HTERT RPE-1 (cell line): ENCODE measurements around the gene FBXO34.
"Not testable (repeated sequence)": the region's sequence is repeated elsewhere in the genome, so short reads cannot be mapped to it uniquely, and the experiment has no call there.

ENCODE experiments used
- in situ Hi-C: fragments of 300-500 bp; cut with MboI; formaldehyde crosslinking; loops from 4 replicates; pipeline ENCODE4 v1.14.3; 2020; ENCODE audit warnings: low sequenced_read_pairs

FBXO34 gene

GRCh38 chr14:55344582-55345163, 73.5 kb downstream of the FBXO34 start:
- in situ Hi-C loops: not testable (repeated sequence)

GRCh38 chr14:55347040-55347439, 75.8 kb downstream of the FBXO34 start:
- in situ Hi-C loops: no loop called here

GRCh38 chr14:55347748-55348147, 76.5 kb downstream of the FBXO34 start:
- in situ Hi-C loops: no loop called here

- in situ Hi-C loops: no loop called here
These were observed 77.7 kb downstream of the FBXO34 start for GRCh38 chr14:55348766-55349453.

GRCh38 chr14:55349565-55349964, 78.3 kb downstream of the FBXO34 start:
- in situ Hi-C loops: no loop called here

- in situ Hi-C loops: no loop called here
These were observed 79.2 kb downstream of the FBXO34 start for GRCh38 chr14:55350461-55350860.

GRCh38 chr14:55351111-55351510, 79.9 kb downstream of the FBXO34 start:
- in situ Hi-C loops: no loop called here

GRCh38 chr14:55352201-55352600, 81.0 kb downstream of the FBXO34 start:
- in situ Hi-C loops: no loop called here

- in situ Hi-C loops: no loop called here
These were observed 82.7 kb downstream of the FBXO34 start for GRCh38 chr14:55353686-55354467.

GRCh38 chr14:55354500-55354899, 83.3 kb downstream of the FBXO34 start:
- in situ Hi-C loops: no loop called here

- in situ Hi-C loops: no loop called here
These were observed 84.7 kb downstream of the FBXO34 start for GRCh38 chr14:55355922-55356321.

- in situ Hi-C loops: no loop called here
These were observed 85.7 kb downstream of the FBXO34 start for GRCh38 chr14:55356913-55357312.

- in situ Hi-C loops: no loop called here
These were observed 88.1 kb downstream of the FBXO34 start for GRCh38 chr14:55359307-55359706.

GRCh38 chr14:55361190-55361589, 90.0 kb downstream of the FBXO34 start:
- in situ Hi-C loops: no loop called here

- in situ Hi-C loops: no loop called here
These were observed 95.0 kb downstream of the FBXO34 start for GRCh38 chr14:55366271-55366670.

GRCh38 chr14:55370883-55371455, 99.7 kb downstream of the FBXO34 start:
- in situ Hi-C loops: no loop called here

- in situ Hi-C loops: no loop called here
These were observed 101.2 kb downstream of the FBXO34 start for GRCh38 chr14:55372423-55372822.

- in situ Hi-C loops: no loop called here
These were observed 101.6 kb downstream of the FBXO34 start for GRCh38 chr14:55372825-55373224.

- in situ Hi-C loops: no loop called here
These were observed 102.8 kb downstream of the FBXO34 start for GRCh38 chr14:55373784-55374705.

GRCh38 chr14:55374771-55375170, 103.5 kb downstream of the FBXO34 start:
- in situ Hi-C loops: no loop called here

GRCh38 chr14:55377236-55377635, 106.0 kb downstream of the FBXO34 start:
- in situ Hi-C loops: no loop called here
